ENCODE data around the gene SHANK3.

DNA sequence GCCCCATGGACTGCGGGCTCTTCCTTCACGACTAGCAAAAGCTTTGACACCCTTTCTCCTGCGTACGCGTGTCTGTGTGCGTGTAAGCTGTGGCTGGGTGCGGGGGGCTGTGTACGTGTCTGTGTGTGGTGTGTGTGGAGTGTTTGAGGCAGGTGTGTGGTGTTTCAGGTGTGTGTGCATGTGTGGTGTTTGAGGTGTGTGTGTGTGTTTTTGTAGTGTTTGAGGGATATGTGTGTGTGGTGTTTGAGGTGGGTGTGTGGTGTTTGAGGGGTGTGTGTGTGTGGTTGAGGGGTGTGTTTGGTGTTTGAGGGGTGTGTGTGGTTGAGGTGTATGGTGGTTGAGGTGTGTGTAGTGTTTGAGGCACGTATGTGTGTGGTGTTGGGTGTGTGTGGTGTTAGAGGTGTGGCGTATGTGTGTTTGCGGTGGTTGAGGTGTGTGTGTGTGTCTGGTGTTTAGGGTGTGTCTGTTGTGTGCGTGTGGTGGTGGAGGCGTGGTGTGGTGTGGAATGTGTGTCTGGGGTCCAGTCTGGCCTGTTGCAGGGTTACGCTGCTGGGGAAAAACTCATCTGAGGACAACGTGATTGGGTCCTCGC is 44.0 kb upstream of the SHANK3 start:
- no peak for TF ChIP-seq FOXM1 (IDR thresholded peaks at IDR 0.05; ENCODE audit: borderline replicate concordance, low read depth)
- TF ChIP-seq RAD21 (IDR thresholded peaks at IDR 0.05; ENCODE audit: low read depth) = no peak
- TF ChIP-seq MAX (IDR thresholded peaks at IDR 0.05) = no peak
- no peak for TF ChIP-seq TEAD4 (IDR thresholded peaks at IDR 0.05)

Measured in Ishikawa (cell line).